Measurements from ENCODE around the gene UGT1A4. TPM values are rescaled to one million over a fixed set of nuclear protein-coding genes. Genes with fewer than 3 reads are reported as not detected.

UGT1A4 gene
- total and polyA plus RNA-seq, 2 donors (not counting 3 experiments of a cell fraction or from before 2014, with no cell fraction given) = not detected

DNA sequence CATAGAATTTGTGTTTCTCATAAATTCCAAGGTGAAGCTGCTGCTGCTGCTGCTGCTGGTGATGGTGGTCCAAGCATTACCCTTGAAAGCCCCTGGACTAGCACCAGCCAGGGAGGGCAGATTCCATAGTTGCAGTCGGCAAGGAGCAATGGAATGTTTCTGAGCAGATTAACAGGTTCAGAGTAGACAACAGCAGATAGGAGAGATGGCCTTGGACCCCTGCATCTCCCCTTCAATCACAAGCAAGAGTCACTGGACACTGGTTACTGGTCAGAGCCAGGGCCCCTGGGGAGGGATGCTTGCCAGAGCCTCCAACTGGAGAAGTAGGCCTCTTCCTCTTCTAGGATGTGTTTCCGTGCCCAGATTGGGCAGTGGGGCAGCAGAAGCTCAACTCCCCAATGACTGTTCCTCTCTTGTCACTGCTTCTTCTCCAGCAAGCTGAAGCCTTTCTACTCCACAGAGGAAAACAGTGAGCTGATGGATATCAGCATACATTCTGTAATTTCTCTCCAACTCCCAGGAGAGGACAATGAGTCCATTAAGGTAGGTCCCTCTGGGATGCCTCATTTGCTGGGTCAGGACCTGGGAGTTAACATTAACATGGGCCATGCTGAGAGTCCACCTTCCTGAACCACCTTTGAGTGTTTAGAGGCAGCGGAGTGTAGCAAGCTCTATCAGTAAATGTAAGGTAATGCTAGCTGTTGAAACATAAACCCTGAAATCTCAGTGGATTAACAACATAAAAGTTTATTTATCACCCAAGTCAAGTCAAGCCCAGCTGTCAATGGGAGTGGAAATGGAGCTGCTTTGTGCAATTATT is 94.9 kb downstream of the UGT1A4 start:
- ChIA-PET POLR2A (no interaction called here), CTCF (interaction anchor here (1.0 kb wide), 2 partner anchors 22 to 45 kb away, joined by 3 read pairs; no protein-coding TSS in a partner anchor)
- peaks cover 0 to 1% of the 10 kb centered on the region in 2 experiments for H3K27me3 ChIP-seq (ENCODE audit: control insufficient read depth in 2 of 2, insufficient read depth in 2 of 2, low read length in 2 of 2)
- H3K36me3 ChIP-seq (ENCODE audit: control insufficient read depth in 2 of 2, extremely low read depth in 1 of 2, insufficient read depth in 2 of 2, low read length in 2 of 2) = no peaks in the 10 kb centered on the region
- no peak for TF ChIP-seq EZH2 (IDR thresholded peaks at IDR 0.05; ENCODE audit: borderline replicate concordance, low read depth, low read length, severe bottlenecking)
- no peak for TF ChIP-seq MYC (IDR thresholded peaks at IDR 0.05; ENCODE audit: low read depth, low read length)
- no peak for TF ChIP-seq POLR2AphosphoS5 (IDR thresholded peaks at IDR 0.05; ENCODE audit: insufficient read depth, low read depth, low read length)
- no peak for TF ChIP-seq JUN (IDR thresholded peaks at IDR 0.05; ENCODE audit: borderline replicate concordance, insufficient read depth, insufficient read length, low read depth)
- TF ChIP-seq GATA2 (IDR thresholded peaks at IDR 0.05; ENCODE audit: insufficient read depth, insufficient read length, low read depth, low read length) = no peak
- TF ChIP-seq POLR2A (IDR thresholded peaks at IDR 0.05; ENCODE audit: low read depth, low read length) = no peak
- TF ChIP-seq FOS (IDR thresholded peaks at IDR 0.05; ENCODE audit: borderline replicate concordance, insufficient read depth, low read length) = no peak
- TF ChIP-seq, protein P1, sequence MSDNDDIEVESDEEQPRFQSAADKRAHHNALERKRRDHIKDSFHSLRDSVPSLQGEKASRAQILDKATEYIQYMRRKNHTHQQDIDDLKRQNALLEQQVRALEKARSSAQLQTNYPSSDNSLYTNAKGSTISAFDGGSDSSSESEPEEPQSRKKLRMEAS (IDR thresholded peaks at IDR 0.05; ENCODE audit: insufficient read depth, insufficient read length) = no peak
- TF ChIP-seq, protein P2, sequence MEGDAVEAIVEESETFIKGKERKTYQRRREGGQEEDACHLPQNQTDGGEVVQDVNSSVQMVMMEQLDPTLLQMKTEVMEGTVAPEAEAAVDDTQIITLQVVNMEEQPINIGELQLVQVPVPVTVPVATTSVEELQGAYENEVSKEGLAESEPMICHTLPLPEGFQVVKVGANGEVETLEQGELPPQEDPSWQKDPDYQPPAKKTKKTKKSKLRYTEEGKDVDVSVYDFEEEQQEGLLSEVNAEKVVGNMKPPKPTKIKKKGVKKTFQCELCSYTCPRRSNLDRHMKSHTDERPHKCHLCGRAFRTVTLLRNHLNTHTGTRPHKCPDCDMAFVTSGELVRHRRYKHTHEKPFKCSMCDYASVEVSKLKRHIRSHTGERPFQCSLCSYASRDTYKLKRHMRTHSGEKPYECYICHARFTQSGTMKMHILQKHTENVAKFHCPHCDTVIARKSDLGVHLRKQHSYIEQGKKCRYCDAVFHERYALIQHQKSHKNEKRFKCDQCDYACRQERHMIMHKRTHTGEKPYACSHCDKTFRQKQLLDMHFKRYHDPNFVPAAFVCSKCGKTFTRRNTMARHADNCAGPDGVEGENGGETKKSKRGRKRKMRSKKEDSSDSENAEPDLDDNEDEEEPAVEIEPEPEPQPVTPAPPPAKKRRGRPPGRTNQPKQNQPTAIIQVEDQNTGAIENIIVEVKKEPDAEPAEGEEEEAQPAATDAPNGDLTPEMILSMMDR (IDR thresholded peaks at IDR 0.05; ENCODE audit: extremely low read depth in 1 of 2, insufficient read depth in 1 of 2, low read depth in 1 of 2, low read length in 2 of 2) = no peak
- DNase-seq (ENCODE audit: low read depth, low spot score) (no peak), FAIRE-seq (no peak)
- BruUV-seq (replicated peaks) = no TSS peak
- H3K4me2 ChIP-seq (ENCODE audit: insufficient read depth, low read length) = no peak overlapping the region
- no peak overlapping the region for H3K4me3 ChIP-seq (replicated peaks in 1 of 3; ENCODE audit: insufficient read depth in 1 of 3, low read depth in 1 of 3, low read length in 3 of 3)
- no peak overlapping the region for H2AFZ ChIP-seq (ENCODE audit: low read depth, low read length)
- H3K4me1 ChIP-seq (ENCODE audit: control insufficient read depth, extremely low read depth, insufficient read depth, low read length) = no peaks in the 10 kb centered on the region
- H3K9me1 ChIP-seq (replicated peaks; ENCODE audit: control insufficient read depth, extremely low read depth, insufficient read depth, low read length) = no peaks in the 10 kb centered on the region
- H3K27ac ChIP-seq (ENCODE audit: insufficient read depth, low read depth, low read length) = no peak overlapping the region
- H3K9ac ChIP-seq (replicated peaks; ENCODE audit: extremely low read depth, insufficient read depth, low read length) = no peak overlapping the region
- no peaks in the 10 kb centered on the region for H3K9me3 ChIP-seq (replicated peaks; ENCODE audit: control insufficient read depth, insufficient read depth, low read length)
- intact Hi-C loops (cut with micrococcal nuclease) (no loop called here), dilution Hi-C loops (cut with MboI; ENCODE audit: extremely low pct_ligation_motif_present, low sequenced_read_pairs) (no loop called here)
- no peaks in the 10 kb centered on the region for H4K20me1 ChIP-seq (replicated peaks; ENCODE audit: control insufficient read depth, extremely low read depth, insufficient read depth, low read length)
- no peaks in the 10 kb centered on the region for H3K79me2 ChIP-seq (ENCODE audit: control insufficient read depth, insufficient read depth, low read length)

All from endothelial cell of umbilical vein (primary cell).